ENCODE data around the gene UMAD1.

The UMAD1 gene

GRCh38 chr7:7703427-7703826 lies 62.9 kb downstream of the UMAD1 start:
- DNase-seq (ENCODE audit: low read depth, low spot score), result no peak
- no CpG with 5 or more reads among the region's 7 CpGs for WGBS (ENCODE audit: insufficient coverage, insufficient read length)
- no peaks in the 10 kb centered on the region for H3K9me3 ChIP-seq (ENCODE audit: control insufficient read depth, insufficient read depth, low read length)
- H3K36me3 ChIP-seq (ENCODE audit: control insufficient read depth, insufficient read depth, low read length), result no peaks in the 10 kb centered on the region
- no peaks in the 10 kb centered on the region for H3K4me1 ChIP-seq (ENCODE audit: control insufficient read depth, insufficient read depth, low read length)
- H3K27ac ChIP-seq (ENCODE audit: low read length), result no peak overlapping the region
- no peaks in the 10 kb centered on the region for H3K27me3 ChIP-seq (ENCODE audit: control insufficient read depth, insufficient read depth, low read length)
- no peak overlapping the region for H3K4me3 ChIP-seq (ENCODE audit: low read length)

GRCh38 chr7:7704867-7705266 lies 64.3 kb downstream of the UMAD1 start:
- no CpG with 5 or more reads among the region's 4 CpGs for WGBS (ENCODE audit: insufficient coverage, insufficient read length)
- no peak for DNase-seq (ENCODE audit: low read depth, low spot score)
- H3K4me3 ChIP-seq (ENCODE audit: low read length), result no peak overlapping the region
- H3K9me3 ChIP-seq (ENCODE audit: control insufficient read depth, insufficient read depth, low read length), result no peaks in the 10 kb centered on the region
- no peaks in the 10 kb centered on the region for H3K4me1 ChIP-seq (ENCODE audit: control insufficient read depth, insufficient read depth, low read length)
- no peaks in the 10 kb centered on the region for H3K27me3 ChIP-seq (ENCODE audit: control insufficient read depth, insufficient read depth, low read length)
- no peaks in the 10 kb centered on the region for H3K36me3 ChIP-seq (ENCODE audit: control insufficient read depth, insufficient read depth, low read length)
- no peak overlapping the region for H3K27ac ChIP-seq (ENCODE audit: low read length)

- Histone ChIP-seq H3K27ac (ENCODE audit: low read length) (no peak overlapping the region), H3K36me3 (ENCODE audit: control insufficient read depth, insufficient read depth, low read length) (no peaks in the 10 kb centered on the region)
- WGBS (ENCODE audit: insufficient coverage, insufficient read length), result 100% methylated on average over 1 of the region's 2 CpGs
Observed at GRCh38 chr7:7705318-7705717, 64.8 kb downstream of the UMAD1 start.

GRCh38 chr7:7706101-7706511 lies 65.6 kb downstream of the UMAD1 start:
- Histone ChIP-seq H3K9me3 (ENCODE audit: control insufficient read depth, insufficient read depth, low read length) (no peaks in the 10 kb centered on the region), H3K27me3 (ENCODE audit: control insufficient read depth, insufficient read depth, low read length) (no peaks in the 10 kb centered on the region), H3K27ac (ENCODE audit: low read length) (no peak overlapping the region), H3K4me3 (ENCODE audit: low read length) (no peak overlapping the region), H3K36me3 (ENCODE audit: control insufficient read depth, insufficient read depth, low read length) (no peaks in the 10 kb centered on the region), H3K4me1 (ENCODE audit: control insufficient read depth, insufficient read depth, low read length) (no peaks in the 10 kb centered on the region)
- WGBS (ENCODE audit: insufficient coverage, insufficient read length), result no CpG with 5 or more reads among the region's 1 CpG
- no peak for DNase-seq (ENCODE audit: low read depth, low spot score)

More at GRCh38 chr7:7705318-7705717, 64.8 kb downstream of the UMAD1 start:
- Histone ChIP-seq H3K9me3 (ENCODE audit: control insufficient read depth, insufficient read depth, low read length) (no peaks in the 10 kb centered on the region), H3K4me3 (ENCODE audit: low read length) (no peak overlapping the region), H3K4me1 (ENCODE audit: control insufficient read depth, insufficient read depth, low read length) (no peaks in the 10 kb centered on the region), H3K27me3 (ENCODE audit: control insufficient read depth, insufficient read depth, low read length) (no peaks in the 10 kb centered on the region)
- no peak for DNase-seq (ENCODE audit: low read depth, low spot score)

GRCh38 chr7:7706556-7707172 lies 66.1 kb downstream of the UMAD1 start:
- Histone ChIP-seq H3K4me1 (ENCODE audit: control insufficient read depth, insufficient read depth, low read length) (no peaks in the 10 kb centered on the region), H3K4me3 (ENCODE audit: low read length) (no peak overlapping the region), H3K27ac (ENCODE audit: low read length) (no peak overlapping the region), H3K27me3 (ENCODE audit: control insufficient read depth, insufficient read depth, low read length) (no peaks in the 10 kb centered on the region), H3K9me3 (ENCODE audit: control insufficient read depth, insufficient read depth, low read length) (no peaks in the 10 kb centered on the region), H3K36me3 (ENCODE audit: control insufficient read depth, insufficient read depth, low read length) (no peaks in the 10 kb centered on the region)
- no CpG with 5 or more reads among the region's 4 CpGs for WGBS (ENCODE audit: insufficient coverage, insufficient read length)
- DNase-seq (ENCODE audit: low read depth, low spot score), result no peak

GRCh38 chr7:7707246-7707645 lies 66.7 kb downstream of the UMAD1 start:
- no peak overlapping the region for H3K4me3 ChIP-seq (ENCODE audit: low read length)
- H3K4me1 ChIP-seq (ENCODE audit: control insufficient read depth, insufficient read depth, low read length), result no peaks in the 10 kb centered on the region
- H3K9me3 ChIP-seq (ENCODE audit: control insufficient read depth, insufficient read depth, low read length), result no peaks in the 10 kb centered on the region
- no peaks in the 10 kb centered on the region for H3K27me3 ChIP-seq (ENCODE audit: control insufficient read depth, insufficient read depth, low read length)
- H3K36me3 ChIP-seq (ENCODE audit: control insufficient read depth, insufficient read depth, low read length), result no peaks in the 10 kb centered on the region
- no peak overlapping the region for H3K27ac ChIP-seq (ENCODE audit: low read length)
- WGBS (ENCODE audit: insufficient coverage, insufficient read length), result no CpG with 5 or more reads among the region's 2 CpGs
- no peak for DNase-seq (ENCODE audit: low read depth, low spot score)

GRCh38 chr7:7707806-7708205 lies 67.3 kb downstream of the UMAD1 start:
- WGBS (ENCODE audit: insufficient coverage, insufficient read length), result no CpG with 5 or more reads among the region's 4 CpGs
- Histone ChIP-seq H3K4me1 (ENCODE audit: control insufficient read depth, insufficient read depth, low read length) (no peaks in the 10 kb centered on the region), H3K9me3 (ENCODE audit: control insufficient read depth, insufficient read depth, low read length) (no peaks in the 10 kb centered on the region), H3K27me3 (ENCODE audit: control insufficient read depth, insufficient read depth, low read length) (no peaks in the 10 kb centered on the region), H3K36me3 (ENCODE audit: control insufficient read depth, insufficient read depth, low read length) (no peaks in the 10 kb centered on the region), H3K27ac (ENCODE audit: low read length) (no peak overlapping the region), H3K4me3 (ENCODE audit: low read length) (no peak overlapping the region)
- DNase-seq (ENCODE audit: low read depth, low spot score), result peak; percentile 2

- WGBS (ENCODE audit: insufficient coverage, insufficient read length), result no CpG with 5 or more reads among the region's 3 CpGs
- H3K27ac ChIP-seq (ENCODE audit: low read length), result no peak overlapping the region
- no peaks in the 10 kb centered on the region for H3K27me3 ChIP-seq (ENCODE audit: control insufficient read depth, insufficient read depth, low read length)
- no peaks in the 10 kb centered on the region for H3K4me1 ChIP-seq (ENCODE audit: control insufficient read depth, insufficient read depth, low read length)
- H3K4me3 ChIP-seq (ENCODE audit: low read length), result no peak overlapping the region
- H3K36me3 ChIP-seq (ENCODE audit: control insufficient read depth, insufficient read depth, low read length), result no peaks in the 10 kb centered on the region
- H3K9me3 ChIP-seq (ENCODE audit: control insufficient read depth, insufficient read depth, low read length), result no peaks in the 10 kb centered on the region
- DNase-seq (ENCODE audit: low read depth, low spot score), result peak; percentile 31
Observed at GRCh38 chr7:7709291-7709690, 68.7 kb downstream of the UMAD1 start.

GRCh38 chr7:7710469-7710868 lies 69.9 kb downstream of the UMAD1 start:
- Histone ChIP-seq H3K27me3 (ENCODE audit: control insufficient read depth, insufficient read depth, low read length) (no peaks in the 10 kb centered on the region), H3K4me3 (ENCODE audit: low read length) (no peak overlapping the region), H3K4me1 (ENCODE audit: control insufficient read depth, insufficient read depth, low read length) (no peaks in the 10 kb centered on the region), H3K27ac (ENCODE audit: low read length) (no peak overlapping the region), H3K9me3 (ENCODE audit: control insufficient read depth, insufficient read depth, low read length) (no peaks in the 10 kb centered on the region), H3K36me3 (ENCODE audit: control insufficient read depth, insufficient read depth, low read length) (no peaks in the 10 kb centered on the region)
- no peak for DNase-seq (ENCODE audit: low read depth, low spot score)
- WGBS (ENCODE audit: insufficient coverage, insufficient read length), result no CpG with 5 or more reads among the region's 2 CpGs

GRCh38 chr7:7713730-7714129 lies 73.2 kb downstream of the UMAD1 start:
- H3K9me3 ChIP-seq (ENCODE audit: control insufficient read depth, insufficient read depth, low read length), result no peaks in the 10 kb centered on the region
- no peaks in the 10 kb centered on the region for H3K4me1 ChIP-seq (ENCODE audit: control insufficient read depth, insufficient read depth, low read length)
- WGBS (ENCODE audit: insufficient coverage, insufficient read length), result no CpG with 5 or more reads among the region's 4 CpGs
- no peak for DNase-seq (ENCODE audit: low read depth, low spot score)
- H3K36me3 ChIP-seq (ENCODE audit: control insufficient read depth, insufficient read depth, low read length), result no peaks in the 10 kb centered on the region
- H3K4me3 ChIP-seq (ENCODE audit: low read length), result no peak overlapping the region
- H3K27me3 ChIP-seq (ENCODE audit: control insufficient read depth, insufficient read depth, low read length), result no peaks in the 10 kb centered on the region
- no peak overlapping the region for H3K27ac ChIP-seq (ENCODE audit: low read length)

- no peak for DNase-seq (ENCODE audit: low read depth, low spot score)
- no peaks in the 10 kb centered on the region for H3K36me3 ChIP-seq (ENCODE audit: control insufficient read depth, insufficient read depth, low read length)
- H3K27me3 ChIP-seq (ENCODE audit: control insufficient read depth, insufficient read depth, low read length), result no peaks in the 10 kb centered on the region
- no peaks in the 10 kb centered on the region for H3K9me3 ChIP-seq (ENCODE audit: control insufficient read depth, insufficient read depth, low read length)
- no peak within 1 kb of the TSS for H3K27ac ChIP-seq (ENCODE audit: low read length)
- no peaks in the 10 kb centered on the region for H3K4me1 ChIP-seq (ENCODE audit: control insufficient read depth, insufficient read depth, low read length)
- no peak within 1 kb of the TSS for H3K4me3 ChIP-seq (ENCODE audit: low read length)
- no CpG with 5 or more reads among the region's 1 CpG for WGBS (ENCODE audit: insufficient coverage, insufficient read length)
Observed at GRCh38 chr7:7718492-7718891, 77.9 kb downstream of the UMAD1 start, which contains the start of gene RPA3. TSS of gene RPA3 (minus strand) at chr7:7718607. CDS start at chr7:7640418, 78,189 bp downstream.
